H1 (cell line): ENCODE measurements around the gene ABL1.

ENCODE experiments used
- POLR2AphosphoS5 ChIP-seq: IDR thresholded peaks from 2 replicates; pipeline ENCODE4 v1.6.1; 2011; ENCODE audit warnings: low read depth, low read length
- SP4 ChIP-seq: IDR thresholded peaks from 2 replicates; pipeline ENCODE4 v1.6.1; 2012; ENCODE audit warnings: low read length, inconsistent platforms
- TF ChIP-seq, protein P1 (sequence below), 3 experiments: IDR thresholded peaks; 1 replicate in 2 of 3; 2 replicates in 1 of 3; pipeline versions ENCODE4 v1.5.1 to v1.6.1; 2011; ENCODE audit warnings: low read length in 3 of 3, mild to moderate bottlenecking in 3 of 3, inconsistent platforms in 2 of 3, low read depth in 1 of 3, moderate library complexity in 1 of 3; ENCODE audit not compliant: insufficient read depth in 1 of 3; ENCODE audit errors: control extremely low read depth in 1 of 3
- TF ChIP-seq, protein P2 (sequence below): IDR thresholded peaks from 2 replicates; pipeline ENCODE4 v1.6.1; 2012; ENCODE audit warnings: inconsistent platforms

DNA sequence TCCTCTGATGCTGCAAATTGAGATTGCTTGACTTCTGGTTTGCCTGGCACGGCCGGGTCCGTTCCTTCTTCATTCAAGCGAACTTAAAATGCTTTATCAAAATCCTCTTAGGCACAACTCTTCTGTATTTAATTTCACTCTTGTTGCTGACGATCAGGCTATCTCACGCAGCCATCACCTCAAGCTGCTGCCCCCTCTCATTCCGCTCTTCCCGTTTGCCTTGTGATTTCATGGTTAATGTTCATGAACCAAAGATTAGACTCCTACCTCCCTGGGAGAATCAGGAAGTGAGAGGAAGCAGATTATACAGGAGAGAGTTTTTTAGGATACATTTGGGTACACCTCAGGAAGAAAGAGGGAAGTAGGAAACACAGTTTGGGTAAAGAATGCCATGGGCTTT lies 38.9 kb downstream of the ABL1 start:
- TF ChIP-seq POLR2AphosphoS5 (no peak), SP4 (no peak)
- TF ChIP-seq, protein P1, sequence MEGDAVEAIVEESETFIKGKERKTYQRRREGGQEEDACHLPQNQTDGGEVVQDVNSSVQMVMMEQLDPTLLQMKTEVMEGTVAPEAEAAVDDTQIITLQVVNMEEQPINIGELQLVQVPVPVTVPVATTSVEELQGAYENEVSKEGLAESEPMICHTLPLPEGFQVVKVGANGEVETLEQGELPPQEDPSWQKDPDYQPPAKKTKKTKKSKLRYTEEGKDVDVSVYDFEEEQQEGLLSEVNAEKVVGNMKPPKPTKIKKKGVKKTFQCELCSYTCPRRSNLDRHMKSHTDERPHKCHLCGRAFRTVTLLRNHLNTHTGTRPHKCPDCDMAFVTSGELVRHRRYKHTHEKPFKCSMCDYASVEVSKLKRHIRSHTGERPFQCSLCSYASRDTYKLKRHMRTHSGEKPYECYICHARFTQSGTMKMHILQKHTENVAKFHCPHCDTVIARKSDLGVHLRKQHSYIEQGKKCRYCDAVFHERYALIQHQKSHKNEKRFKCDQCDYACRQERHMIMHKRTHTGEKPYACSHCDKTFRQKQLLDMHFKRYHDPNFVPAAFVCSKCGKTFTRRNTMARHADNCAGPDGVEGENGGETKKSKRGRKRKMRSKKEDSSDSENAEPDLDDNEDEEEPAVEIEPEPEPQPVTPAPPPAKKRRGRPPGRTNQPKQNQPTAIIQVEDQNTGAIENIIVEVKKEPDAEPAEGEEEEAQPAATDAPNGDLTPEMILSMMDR (IDR thresholded peaks at IDR 0.05; ENCODE audit: control extremely low read depth in 1 of 3, insufficient read depth in 1 of 3, low read depth in 1 of 3, low read length in 3 of 3), result no peak
- TF ChIP-seq, protein P2, sequence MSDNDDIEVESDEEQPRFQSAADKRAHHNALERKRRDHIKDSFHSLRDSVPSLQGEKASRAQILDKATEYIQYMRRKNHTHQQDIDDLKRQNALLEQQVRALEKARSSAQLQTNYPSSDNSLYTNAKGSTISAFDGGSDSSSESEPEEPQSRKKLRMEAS, result no peak
